HG02642 (cell line): ENCODE results near the gene CREB5.

Experiments used
- ATAC-seq: cut with Tn5 transposase; IDR thresholded peaks from one replicate; pipeline ENCODE4 v1.9.1; 2021; ENCODE audit warnings: mild to moderate bottlenecking; ENCODE audit not compliant: unreplicated experiment, poor library complexity

CREB5 gene

GRCh38 chr7:28433039-28433438, 20.7 kb downstream of the CREB5 start:
- ATAC-seq: no peak

GRCh38 chr7:28433699-28434219, 21.4 kb downstream of the CREB5 start:
- no peak for ATAC-seq

GRCh38 chr7:28434510-28434909, 22.2 kb downstream of the CREB5 start:
- ATAC-seq: no peak

DNA sequence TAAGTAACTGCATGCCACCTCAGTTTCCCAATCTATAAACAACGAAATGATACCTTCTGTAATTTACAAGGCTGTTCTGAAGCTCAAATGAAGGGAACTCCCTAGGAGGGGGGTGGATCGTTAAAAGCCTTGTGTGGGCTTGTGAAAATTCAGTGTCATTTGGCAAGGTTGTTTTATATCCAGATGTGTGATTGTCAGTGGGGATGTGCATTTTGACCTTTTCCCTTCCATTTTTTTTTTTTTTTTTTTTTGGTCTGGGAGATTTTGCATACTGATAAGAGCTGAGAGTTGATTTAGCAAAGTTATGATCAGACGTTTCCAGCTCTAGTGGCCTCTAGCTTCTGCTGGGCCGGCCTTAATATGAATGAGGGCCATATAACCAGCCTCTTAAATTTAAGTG, 22.8 kb downstream of the CREB5 start:
- no peak for ATAC-seq

- ATAC-seq: no peak
Observed at GRCh38 chr7:28435732-28436378, 23.5 kb downstream of the CREB5 start.

DNA sequence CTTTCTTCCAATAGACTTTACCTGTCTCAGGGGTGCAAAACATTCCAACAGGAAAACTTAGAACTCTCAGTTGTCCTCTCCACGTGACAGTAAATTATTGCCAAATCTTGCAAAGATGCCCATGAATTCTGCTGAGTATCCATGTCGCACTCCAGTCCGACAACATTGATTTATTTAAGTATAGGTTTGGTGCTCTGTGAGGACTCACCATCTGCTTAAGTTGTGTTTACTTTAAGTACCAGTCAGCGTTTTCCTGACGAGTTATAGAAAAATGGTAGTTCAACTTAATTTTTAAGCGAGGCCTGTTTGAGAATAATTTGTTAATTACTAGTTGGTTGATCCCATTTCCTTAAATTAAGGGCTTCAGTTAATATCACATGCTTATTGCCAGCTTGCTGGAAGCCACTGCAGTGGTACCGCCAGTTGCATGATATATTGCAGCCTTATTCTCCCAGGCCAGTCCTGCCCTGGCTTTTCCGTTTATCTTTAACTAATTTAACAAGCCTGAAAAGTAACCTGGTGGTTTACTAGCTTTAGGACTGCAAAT, 27.8 kb downstream of the CREB5 start:
- no peak for ATAC-seq

DNA sequence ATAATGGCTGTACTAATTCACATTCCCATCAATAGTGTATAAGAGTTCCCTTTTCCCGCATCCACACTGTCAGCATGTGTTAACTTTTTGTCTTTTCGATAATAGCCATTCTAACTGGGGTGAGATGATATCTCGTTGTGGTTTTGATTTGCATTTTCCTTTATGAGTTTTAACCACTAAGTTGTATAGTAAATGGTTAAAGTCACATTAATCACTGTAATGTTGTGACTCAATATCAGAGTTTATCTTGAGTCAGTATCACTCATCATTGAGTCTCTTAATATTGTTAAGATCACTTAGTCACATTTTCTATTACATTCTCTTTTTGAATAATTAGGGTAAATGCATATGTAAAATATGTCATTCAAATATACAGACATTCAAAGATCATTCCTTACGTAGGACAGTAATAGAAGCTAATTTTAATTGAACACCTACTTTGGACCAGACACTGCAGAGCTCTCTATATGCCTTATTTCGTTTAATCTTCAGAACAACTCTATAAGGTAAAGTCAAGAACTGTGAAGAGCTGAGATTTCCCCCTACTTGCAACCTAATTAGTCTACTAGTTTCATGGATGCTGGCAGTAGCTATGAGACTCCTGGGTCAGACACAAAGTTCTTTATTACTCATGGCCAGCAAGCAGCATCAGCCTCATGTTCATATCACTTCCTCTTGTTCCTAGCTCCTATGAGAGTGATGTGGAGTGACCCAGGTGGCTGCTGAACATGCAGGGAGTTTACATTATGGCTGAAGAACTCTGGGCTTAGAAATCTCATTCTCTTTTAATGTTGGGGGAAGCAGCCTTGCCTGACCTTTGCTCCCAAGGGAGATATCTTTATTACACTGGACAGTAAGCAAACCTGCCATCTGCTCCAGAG, 30.5 kb downstream of the CREB5 start:
- ATAC-seq: no peak

GRCh38 chr7:28446131-28446530, 33.8 kb downstream of the CREB5 start:
- ATAC-seq: no peak

- ATAC-seq: no peak
Observed at GRCh38 chr7:28447071-28447470, 34.8 kb downstream of the CREB5 start.

- no peak for ATAC-seq
Observed at GRCh38 chr7:28448708-28449107, 36.4 kb downstream of the CREB5 start.

- no peak for ATAC-seq
Observed at GRCh38 chr7:28452681-28453080, 40.4 kb downstream of the CREB5 start.

DNA sequence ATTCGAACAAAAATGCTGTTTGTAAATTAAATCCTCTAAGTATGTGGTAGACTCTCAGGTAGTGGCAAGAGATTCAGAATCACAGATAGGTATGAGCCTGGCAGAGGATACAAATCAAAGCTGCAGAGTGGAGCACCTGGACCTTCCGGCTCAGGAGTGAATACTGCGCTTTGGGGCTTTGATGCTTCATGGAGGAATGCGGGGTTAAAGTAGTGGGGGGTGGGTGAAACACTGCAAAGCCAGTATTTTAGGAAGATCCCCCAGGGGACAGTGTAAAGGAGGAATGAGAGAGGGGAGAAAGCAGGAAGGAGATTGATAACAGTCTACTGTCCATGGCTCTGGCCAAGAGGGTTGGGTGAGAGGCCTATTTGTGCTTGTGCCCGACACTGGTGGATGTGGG, 43.2 kb downstream of the CREB5 start:
- no peak for ATAC-seq

GRCh38 chr7:28456044-28456443, 43.7 kb downstream of the CREB5 start:
- no peak for ATAC-seq

- ATAC-seq: no peak
Observed at GRCh38 chr7:28458732-28459131, 46.4 kb downstream of the CREB5 start.

GRCh38 chr7:28459306-28459705, 47.0 kb downstream of the CREB5 start:
- ATAC-seq: no peak

GRCh38 chr7:28465697-28466096, 53.4 kb downstream of the CREB5 start:
- no peak for ATAC-seq

DNA sequence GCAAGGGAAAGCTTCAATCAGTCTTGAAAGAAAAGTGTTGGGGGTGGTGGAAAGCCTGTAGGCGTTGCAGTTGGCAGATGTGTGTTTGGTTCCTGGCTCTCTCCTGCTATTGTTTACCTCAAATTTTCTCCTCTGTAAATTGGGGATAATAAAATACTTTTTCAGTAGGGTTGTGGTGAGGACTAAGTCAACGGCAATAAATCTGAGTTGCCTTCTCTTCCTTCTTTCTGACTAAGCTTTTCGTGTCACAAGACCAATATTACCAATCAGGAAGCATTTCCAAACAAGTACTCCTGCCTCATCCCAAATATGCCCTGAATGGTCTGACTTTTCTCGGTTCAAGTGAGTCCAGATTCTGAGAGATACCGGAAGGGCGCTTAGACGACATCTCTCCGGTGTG, 54.0 kb downstream of the CREB5 start:
- no peak for ATAC-seq

DNA sequence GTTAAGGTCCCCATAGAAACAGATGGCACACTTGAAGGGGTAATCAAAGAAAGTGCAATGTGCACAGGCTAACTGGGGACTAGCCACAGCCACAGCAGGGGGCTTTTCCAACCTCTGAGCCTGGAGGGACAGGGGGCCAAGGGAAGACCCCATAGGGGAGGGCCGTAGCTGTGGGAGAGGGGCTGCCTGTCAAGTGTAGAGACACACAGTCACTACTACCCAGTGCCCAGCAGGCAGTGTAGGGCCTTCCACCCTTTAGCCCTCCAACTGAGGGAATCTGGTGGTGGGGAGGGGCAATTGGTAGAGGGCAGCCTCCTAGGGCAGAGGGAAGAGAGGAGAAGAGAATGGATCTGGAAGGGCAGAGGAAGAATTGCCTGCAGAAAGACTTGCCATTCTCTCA, 54.6 kb downstream of the CREB5 start:
- no peak for ATAC-seq

- no peak for ATAC-seq
Observed at GRCh38 chr7:28469562-28469961, 57.2 kb downstream of the CREB5 start.

DNA sequence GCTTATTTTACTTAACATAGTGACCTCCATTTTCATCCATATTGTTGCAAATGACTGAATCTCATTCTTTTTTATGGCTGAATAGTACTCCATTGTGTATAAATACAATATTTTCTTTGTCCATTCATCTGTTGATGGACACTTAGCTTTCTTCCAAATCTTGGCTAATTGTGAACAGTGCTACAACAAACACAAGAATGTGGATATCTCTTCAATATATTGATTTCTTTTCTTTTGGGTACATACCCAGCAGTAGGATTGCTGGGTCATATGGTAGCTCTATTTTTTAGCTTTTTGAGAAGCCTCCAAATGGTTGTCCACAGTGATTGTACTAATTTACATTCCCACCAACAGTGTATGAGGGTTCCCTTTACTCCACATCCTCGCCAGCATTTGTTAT, 58.0 kb downstream of the CREB5 start:
- no peak for ATAC-seq

DNA sequence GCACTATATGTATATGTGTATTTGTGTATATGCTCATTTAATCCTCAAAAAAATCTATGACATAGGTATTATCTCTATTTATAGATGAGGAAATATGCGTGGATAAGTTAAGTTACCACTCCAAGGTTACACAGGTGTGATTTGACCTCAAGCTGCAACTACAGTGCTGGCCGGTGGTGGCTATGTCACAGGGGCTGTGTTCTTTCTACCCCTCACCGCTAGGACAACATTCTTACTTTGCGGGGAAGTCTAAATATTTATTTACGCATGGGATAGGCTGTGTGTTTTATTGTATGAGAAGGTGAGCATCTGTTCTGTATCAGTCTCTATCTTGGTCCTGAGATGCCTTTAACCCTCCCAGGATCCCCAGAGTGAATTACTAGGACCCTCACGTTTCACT, 60.0 kb downstream of the CREB5 start:
- no peak for ATAC-seq
